MCF 10A (cell line): Measurements from ENCODE around the gene NUP62. TPM values are rescaled to one million over a fixed set of nuclear protein-coding genes. Genes with fewer than 3 reads are reported as not detected.

Experiments used
- BruUV-seq: library from RNA; stranded (reverse); fragments of 400-500 nt; replicated peaks from 2 replicates; lab custom pipeline; 2021; lab: Mats Ljungman, UMichigan
- CTCF ChIA-PET: fragments of 300-600 bp; sonication (Branson Sonifier 250); formaldehyde crosslinking; extraction: SDS; loops from one replicate; lab custom pipeline; 2021; ENCODE audit warnings: antibody characterized with exemption, inconsistent platforms; lab: Yijun Ruan, JAX
- POLR2A ChIA-PET: fragments of 300-600, 350-650 bp; sonication (Branson Sonifier 250); formaldehyde crosslinking; extraction: SDS; loops from one replicate; lab custom pipeline; 2020; ENCODE audit warnings: antibody characterized with exemption, inconsistent platforms; lab: Yijun Ruan, JAX
- DNase-seq: peaks from one replicate; pipeline ENCODE4 v3.0.0-alpha.2; 2018; ENCODE audit not compliant: unreplicated experiment
- H3K27ac Mint-ChIP-seq: one replicate; pipeline ENCODE4 v1.8.0; 2022; ENCODE audit warnings: mild to moderate bottlenecking, low read depth, mixed read lengths; ENCODE audit not compliant: unreplicated experiment
- H3K27me3 Mint-ChIP-seq: one replicate; pipeline ENCODE4 v1.8.0; 2022; ENCODE audit warnings: mixed read lengths; ENCODE audit not compliant: insufficient read depth, unreplicated experiment
- H3K36me3 Mint-ChIP-seq: one replicate; pipeline ENCODE4 v1.8.0; 2022; ENCODE audit warnings: mild to moderate bottlenecking, moderate library complexity, mixed read lengths; ENCODE audit not compliant: insufficient read depth, unreplicated experiment
- H3K4me1 Mint-ChIP-seq: one replicate; pipeline ENCODE4 v1.8.0; 2022; ENCODE audit warnings: mixed read lengths; ENCODE audit not compliant: insufficient read depth, unreplicated experiment
- H3K4me3 Mint-ChIP-seq: one replicate; pipeline ENCODE4 v1.8.0; 2022; ENCODE audit warnings: mild to moderate bottlenecking, moderate library complexity, mixed read lengths; ENCODE audit not compliant: unreplicated experiment
- H3K9me3 Mint-ChIP-seq: one replicate; pipeline ENCODE4 v1.8.0; 2022; ENCODE audit warnings: mixed read lengths; ENCODE audit not compliant: unreplicated experiment
- intact Hi-C: fragments of 100-400 bp; cut with micrococcal nuclease; formaldehyde crosslinking; loops from 2 replicates; pipeline ENCODE4 v1.14.1; 2022
- total RNA-seq: library from RNA; stranded (reverse); gene quantifications from 2 replicates; pipeline ENCODE4 v1.2.3, GENCODE V29; 2022
- TF ChIP-seq, protein P1 (sequence below): fragments of 200-600 bp; IDR thresholded peaks from one replicate; pipeline ENCODE4 v1.8.0; 2022; ENCODE audit warnings: antibody characterized with exemption, mild to moderate bottlenecking; ENCODE audit not compliant: unreplicated experiment

Gene NUP62
- total RNA-seq, 1 experiment from 2014 or later, result 44.9 TPM

DNA sequence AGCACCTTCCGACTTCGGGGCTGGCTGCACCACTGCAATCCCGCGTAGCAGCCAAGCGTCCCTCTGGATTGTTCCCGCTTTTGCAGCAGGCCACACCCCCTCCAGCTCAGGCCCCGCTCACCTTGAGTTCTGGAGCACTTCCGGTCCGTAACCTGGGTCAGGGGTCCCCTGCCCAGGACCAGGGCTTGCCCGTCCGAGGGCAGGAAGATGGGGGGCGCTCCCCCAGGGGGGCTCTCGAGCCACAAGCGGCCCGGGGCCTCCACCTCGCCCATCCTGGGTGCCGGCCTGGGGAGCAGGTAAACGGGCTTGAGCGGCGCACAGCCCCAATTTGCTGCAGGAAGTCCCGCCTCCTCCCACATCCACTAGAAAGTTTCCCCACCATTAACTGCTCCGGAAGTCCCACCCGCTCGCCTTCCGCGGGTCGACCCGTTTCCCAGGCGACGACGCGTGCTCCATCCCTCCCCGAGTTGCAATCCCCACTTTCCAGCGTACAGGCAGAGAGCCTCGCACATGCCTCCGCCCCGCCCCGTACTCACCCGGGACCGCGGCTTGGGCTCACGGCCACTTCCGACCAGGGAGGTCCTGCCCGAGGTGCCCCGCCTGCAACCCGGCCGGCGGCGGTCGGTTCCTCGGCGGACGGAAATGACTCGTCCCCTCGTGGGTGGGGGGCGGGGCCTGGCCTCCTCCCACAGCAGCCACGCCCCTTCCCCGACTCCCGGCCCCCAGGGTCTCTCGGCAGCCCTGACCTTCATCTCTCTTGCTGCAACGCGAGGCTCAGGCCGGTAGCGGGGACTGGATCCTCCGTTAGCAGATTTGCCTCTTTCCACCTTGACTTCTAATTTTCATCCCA lies 62.1 kb downstream of the NUP62 start, which contains the start of gene PNKP:
Gene PNKP, minus strand, starts transcription at position 644 of the 850 bp plus-strand sequence. Its CDS starts 372 bp downstream, at position 272.
- no peaks in the 10 kb centered on the region for H3K9me3 Mint-ChIP-seq
- H3K4me3 Mint-ChIP-seq, result no peak within 1 kb of the TSS
- H3K27me3 Mint-ChIP-seq, result no peaks in the 10 kb centered on the region
- CTCF ChIA-PET, result interaction anchor here (0.7 kb wide), 1 partner anchor 9 kb away, joined by 3 read pairs; no protein-coding TSS in a partner anchor
- H3K27ac Mint-ChIP-seq, result peak within 1 kb of the TSS; percentile 96
- peaks cover 58% of the 10 kb centered on the region for H3K36me3 Mint-ChIP-seq
- DNase-seq, result peak; percentile 93
- intact Hi-C loops, result loop anchor here (5.0 kb wide), 1 partner anchor 50 kb away; the partner anchor contains the start of gene MED25
- POLR2A ChIA-PET, result interaction anchor here (0.6 to 6.7 kb wide), 19 partner anchors 8 to 1079 kb away, joined by 3 to 78 read pairs (median 5); partner anchors contain the start of genes AKT1S1, AP2A1, ATF5 and FUZ
- peaks cover 5% of the 10 kb centered on the region for H3K4me1 Mint-ChIP-seq
- TF ChIP-seq, protein P1, sequence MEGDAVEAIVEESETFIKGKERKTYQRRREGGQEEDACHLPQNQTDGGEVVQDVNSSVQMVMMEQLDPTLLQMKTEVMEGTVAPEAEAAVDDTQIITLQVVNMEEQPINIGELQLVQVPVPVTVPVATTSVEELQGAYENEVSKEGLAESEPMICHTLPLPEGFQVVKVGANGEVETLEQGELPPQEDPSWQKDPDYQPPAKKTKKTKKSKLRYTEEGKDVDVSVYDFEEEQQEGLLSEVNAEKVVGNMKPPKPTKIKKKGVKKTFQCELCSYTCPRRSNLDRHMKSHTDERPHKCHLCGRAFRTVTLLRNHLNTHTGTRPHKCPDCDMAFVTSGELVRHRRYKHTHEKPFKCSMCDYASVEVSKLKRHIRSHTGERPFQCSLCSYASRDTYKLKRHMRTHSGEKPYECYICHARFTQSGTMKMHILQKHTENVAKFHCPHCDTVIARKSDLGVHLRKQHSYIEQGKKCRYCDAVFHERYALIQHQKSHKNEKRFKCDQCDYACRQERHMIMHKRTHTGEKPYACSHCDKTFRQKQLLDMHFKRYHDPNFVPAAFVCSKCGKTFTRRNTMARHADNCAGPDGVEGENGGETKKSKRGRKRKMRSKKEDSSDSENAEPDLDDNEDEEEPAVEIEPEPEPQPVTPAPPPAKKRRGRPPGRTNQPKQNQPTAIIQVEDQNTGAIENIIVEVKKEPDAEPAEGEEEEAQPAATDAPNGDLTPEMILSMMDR, result no peak
- BruUV-seq, result no TSS peak

DNA sequence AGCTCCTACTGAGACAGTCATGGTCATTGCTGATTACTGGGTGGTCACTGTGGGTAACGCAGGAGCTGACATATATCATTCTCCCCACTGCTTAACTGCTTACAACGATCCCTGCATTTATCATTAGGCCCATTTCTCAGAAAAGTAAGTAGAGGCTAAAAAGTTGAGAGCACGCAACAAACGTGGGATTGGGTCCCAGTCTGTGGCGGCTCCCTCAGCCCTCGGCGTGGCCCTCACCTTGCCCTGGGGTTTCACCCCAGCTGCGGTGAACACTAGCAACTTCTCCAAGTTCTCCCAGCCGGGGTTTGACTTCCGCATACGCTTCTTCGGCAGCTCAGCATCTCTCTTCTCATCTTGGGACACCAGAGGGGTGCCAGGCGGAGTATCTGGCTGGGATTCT lies 64.4 kb downstream of the NUP62 start:
- TF ChIP-seq, protein P1, result no peak
- Mint-ChIP-seq H3K9me3 (no peaks in the 10 kb centered on the region), H3K4me1 (peaks cover 5% of the 10 kb centered on the region), H3K4me3 (no peak overlapping the region), H3K27ac (no peak overlapping the region), H3K36me3 (peaks cover 61% of the 10 kb centered on the region), H3K27me3 (no peaks in the 10 kb centered on the region)
- BruUV-seq, result no TSS peak
- ChIA-PET CTCF (interaction anchor here (0.7 to 1.0 kb wide), 2 partner anchors 18 to 362 kb away, joined by 3 read pairs; no protein-coding TSS in a partner anchor), POLR2A (interaction anchor here (0.6 to 6.7 kb wide), 8 partner anchors 12 to 225 kb away, joined by 3 to 78 read pairs (median 4); partner anchors contain the start of genes AKT1S1, PTOV1, RRAS and TBC1D17)
- DNase-seq, result no peak
- intact Hi-C loops, result loop anchor here (5.0 kb wide), 1 partner anchor 48 kb away; the partner anchor contains the start of gene MED25

DNA sequence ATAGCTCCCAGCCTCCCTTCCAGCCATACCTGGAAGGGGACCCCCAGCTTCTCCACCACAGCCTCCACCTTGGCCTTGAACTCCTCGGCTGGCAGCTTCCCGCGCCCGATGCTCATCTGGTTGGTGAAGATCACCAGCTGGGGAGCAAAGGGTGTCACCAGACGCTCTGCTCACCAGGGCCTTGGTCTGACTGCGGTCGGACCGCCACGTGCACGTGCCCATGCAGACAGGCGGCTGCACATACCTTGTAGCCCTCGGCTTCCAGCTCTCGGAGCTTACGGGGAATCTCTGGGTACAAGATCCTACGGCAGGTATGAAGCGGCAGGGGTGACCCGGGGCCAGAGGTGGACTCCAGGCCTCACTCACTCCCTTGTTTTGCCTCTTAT lies 65.4 kb downstream of the NUP62 start:
- no peak overlapping the region for H3K27ac Mint-ChIP-seq
- intact Hi-C loops, result no loop called here
- BruUV-seq, result no TSS peak
- peaks cover 5% of the 10 kb centered on the region for H3K4me1 Mint-ChIP-seq
- CTCF ChIA-PET, result interaction anchor here (0.7 to 1.1 kb wide), 2 partner anchors 15 to 1382 kb away, joined by 3 read pairs; no protein-coding TSS in a partner anchor
- no peaks in the 10 kb centered on the region for H3K27me3 Mint-ChIP-seq
- POLR2A ChIA-PET, result interaction anchor here (0.6 to 6.7 kb wide), 6 partner anchors 12 to 188 kb away, joined by 3 to 78 read pairs (median 6); partner anchors contain the start of genes AKT1S1, PTOV1 and TBC1D17
- no peak for DNase-seq
- no peaks in the 10 kb centered on the region for H3K9me3 Mint-ChIP-seq
- peaks cover 69% of the 10 kb centered on the region for H3K36me3 Mint-ChIP-seq
- TF ChIP-seq, protein P1, result no peak
- no peak overlapping the region for H3K4me3 Mint-ChIP-seq
